Esophagus squamous epithelium (tissue), 5 donors: Measurements from ENCODE around the gene HOTAIR. TPM values are rescaled to one million over a fixed set of nuclear protein-coding genes. Genes with fewer than 3 reads are reported as not detected.

ENCODE experiments used
- DNase-seq: peaks from one replicate; lab custom pipeline; 2025; lab: John Stamatoyannopoulos, UW
- H3K27ac ChIP-seq, 4 donors: fragments of 200-600 bp; sonication (generic); one replicate each; pipeline ENCODE4 v1.5.1; 2016 to 2019; ENCODE audit warnings: mild to moderate bottlenecking in 1 of 4
- H3K27me3 ChIP-seq, 4 donors: fragments of 200-600 bp; sonication (generic); 1 replicate in 3 of 4; 2 replicates in 1 of 4; pipeline versions ENCODE4 v1.5.1 to v1.6.0; 2017 to 2021; ENCODE audit warnings: antibody characterized with exemption in 1 of 4
- H3K36me3 ChIP-seq, 3 donors: fragments of 200-600 bp; sonication (generic); one replicate each; pipeline ENCODE4 v1.5.1; 2016 to 2019
- H3K4me1 ChIP-seq, 3 donors: fragments of 200-600 bp; sonication (generic); one replicate each; pipeline ENCODE4 v1.5.1; 2017 to 2019
- H3K4me3 ChIP-seq, 4 donors: fragments of 200-600 bp; sonication (generic); 1 replicate in 3 of 4; 2 replicates in 1 of 4; pipeline ENCODE4 v1.5.1; 2016 to 2019; ENCODE audit warnings: mild to moderate bottlenecking in 2 of 4, moderate library complexity in 1 of 4
- H3K9me3 ChIP-seq, 3 donors: fragments of 200-600 bp; sonication (generic); one replicate each; pipeline ENCODE4 v1.5.1; 2016 to 2019
- CTCF ChIP-seq, 6 experiments: fragments of 450-650 bp in 4 of 6; fragments of 200-600 bp in 2 of 6; sonication (generic) in 2 of 6; IDR thresholded peaks; one replicate each; pipeline ENCODE4 v1.5.1; 2016 to 2019; ENCODE audit warnings: antibody characterized with exemption in 6 of 6, mild to moderate bottlenecking in 4 of 6, moderate library complexity in 4 of 6
- POLR2A ChIP-seq, 4 donors: fragments of 450-650 bp; IDR thresholded peaks; one replicate each; pipeline ENCODE4 v1.6.1; 2017; ENCODE audit warnings: antibody characterized with exemption in 4 of 4, mild to moderate bottlenecking in 4 of 4, moderate library complexity in 3 of 4
- WGBS, 2 donors: methylation state at CpG; one replicate each; pipeline ENCODE4 v1.1.5; 2018; 5-methylcytosine and 5-hydroxymethylcytosine counted together
- intact Hi-C: fragments of 100-400 bp; cut with DNase I; formaldehyde crosslinking; loops from one replicate; pipeline ENCODE4 v1.15.0; 2022
- total RNA-seq, 4 donors: library from RNA; depleted of rRNA; stranded (reverse); fragments of >200 nt; gene quantifications; one replicate each; pipeline ENCODE4 v1.1.0, GENCODE V29; 2016
- donor health status: DM: yes; HTN: yes; CAD: no.

Gene HOTAIR
- total RNA-seq, 4 donors from 2014 or later = not detected

- Histone ChIP-seq H3K36me3 (no peaks in the 10 kb centered on the region), H3K4me1 (peaks cover 8 to 36% (median 15%) of the 10 kb centered on the region in 3 donors), H3K4me3 (no peak overlapping the region), H3K27me3 (peaks cover 29 to 100% (median 58%) of the 10 kb centered on the region in 4 donors), H3K9me3 (no peaks in the 10 kb centered on the region), H3K27ac (no peak overlapping the region)
- intact Hi-C loops = no loop called here
- WGBS, 2 donors = 15 to 18% methylated on average over 3 to 8 of the region's 9 CpGs
- no peak for DNase-seq
- TF ChIP-seq POLR2A (IDR thresholded peaks at IDR 0.05) (no peak), CTCF (IDR thresholded peaks at IDR 0.05) (no peak)
Observed at GRCh38 chr12:53940443-53941014, 34.2 kb downstream of the HOTAIR start.

GRCh38 chr12:53939141-53940108, 35.3 kb downstream of the HOTAIR start:
- intact Hi-C loops = no loop called here
- no peak for DNase-seq
- TF ChIP-seq POLR2A (IDR thresholded peaks at IDR 0.05) (no peak), CTCF (IDR thresholded peaks at IDR 0.05) (no peak)
- no peaks in the 10 kb centered on the region for H3K9me3 ChIP-seq
- peaks cover 30 to 100% (median 55%) of the 10 kb centered on the region in 4 donors for H3K27me3 ChIP-seq
- H3K36me3 ChIP-seq = no peaks in the 10 kb centered on the region
- 6 to 10% methylated on average over 3 to 6 of the region's 91 CpGs for WGBS, 2 donors
- peak overlapping the region in 2 of 4 donors; percentile 15 to 55 for H3K4me3 ChIP-seq
- H3K27ac ChIP-seq = no peak overlapping the region
- H3K4me1 ChIP-seq = peaks cover 10 to 35% (median 17%) of the 10 kb centered on the region in 3 donors

GRCh38 chr12:53938326-53939140, 36.2 kb downstream of the HOTAIR start, which contains the start of gene HOXC13:
Gene HOXC13, plus strand, starts transcription at chr12:53938831. Its CDS starts 76 bp downstream, at chr12:53938907.
- H3K27ac ChIP-seq = no peak within 1 kb of the TSS
- peak within 1 kb of the TSS in 2 of 4 donors; percentile 15 to 55 for H3K4me3 ChIP-seq
- TF ChIP-seq CTCF (IDR thresholded peaks at IDR 0.05) (no peak), POLR2A (IDR thresholded peaks at IDR 0.05) (no peak)
- H3K4me1 ChIP-seq = peaks cover 10 to 35% (median 17%) of the 10 kb centered on the region in 3 donors
- no peak for DNase-seq
- no peaks in the 10 kb centered on the region for H3K36me3 ChIP-seq
- peaks cover 32 to 100% (median 55%) of the 10 kb centered on the region in 4 donors for H3K27me3 ChIP-seq
- 7 to 15% methylated on average over 15 to 20 of the region's 56 CpGs for WGBS, 2 donors
- H3K9me3 ChIP-seq = no peaks in the 10 kb centered on the region
- intact Hi-C loops = no loop called here

GRCh38 chr12:53937596-53938325, 37.0 kb downstream of the HOTAIR start:
- intact Hi-C loops = no loop called here
- Histone ChIP-seq H3K4me3 (peak overlapping the region in 1 of 4 donors; percentile 55), H3K36me3 (no peaks in the 10 kb centered on the region), H3K9me3 (no peaks in the 10 kb centered on the region), H3K4me1 (peaks cover 10 to 35% (median 17%) of the 10 kb centered on the region in 3 donors), H3K27ac (no peak overlapping the region), H3K27me3 (peaks cover 32 to 100% (median 57%) of the 10 kb centered on the region in 4 donors)
- WGBS, 2 donors = 23 to 35% methylated on average over 23 of the region's 23 CpGs
- no peak for TF ChIP-seq CTCF (IDR thresholded peaks at IDR 0.05)
- no peak for TF ChIP-seq POLR2A (IDR thresholded peaks at IDR 0.05)
- DNase-seq = no peak
